Right kidney (tissue), 1 donor: Measurements from ENCODE around the gene CASP7.

Source experiments
- DNase-seq: peaks from one replicate; pipeline ENCODE4 v3.0.0-alpha.2; 2016

CASP7 gene

GRCh38 chr10:113712024-113712423 lies 32.3 kb downstream of the CASP7 start:
- no peak for DNase-seq

- DNase-seq = no peak
These were observed 33.3 kb downstream of the CASP7 start for GRCh38 chr10:113712755-113713639.

DNA sequence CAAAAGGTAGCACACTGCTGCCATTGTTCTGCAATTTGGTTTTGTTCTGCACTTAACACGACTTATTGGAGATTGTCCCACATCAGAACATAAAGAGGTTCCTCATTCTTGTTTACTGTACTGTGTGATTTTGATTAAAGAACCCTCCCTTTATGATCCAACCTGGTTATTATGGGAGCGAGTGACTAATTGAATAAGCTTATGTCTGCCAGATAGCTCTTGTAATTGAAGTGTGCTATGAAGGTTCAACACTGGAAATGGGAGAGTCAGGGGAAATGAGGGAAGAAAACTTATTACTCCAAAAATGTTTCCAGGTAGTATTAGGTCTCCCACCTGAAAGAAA lies 33.9 kb downstream of the CASP7 start:
- DNase-seq = no peak

DNA sequence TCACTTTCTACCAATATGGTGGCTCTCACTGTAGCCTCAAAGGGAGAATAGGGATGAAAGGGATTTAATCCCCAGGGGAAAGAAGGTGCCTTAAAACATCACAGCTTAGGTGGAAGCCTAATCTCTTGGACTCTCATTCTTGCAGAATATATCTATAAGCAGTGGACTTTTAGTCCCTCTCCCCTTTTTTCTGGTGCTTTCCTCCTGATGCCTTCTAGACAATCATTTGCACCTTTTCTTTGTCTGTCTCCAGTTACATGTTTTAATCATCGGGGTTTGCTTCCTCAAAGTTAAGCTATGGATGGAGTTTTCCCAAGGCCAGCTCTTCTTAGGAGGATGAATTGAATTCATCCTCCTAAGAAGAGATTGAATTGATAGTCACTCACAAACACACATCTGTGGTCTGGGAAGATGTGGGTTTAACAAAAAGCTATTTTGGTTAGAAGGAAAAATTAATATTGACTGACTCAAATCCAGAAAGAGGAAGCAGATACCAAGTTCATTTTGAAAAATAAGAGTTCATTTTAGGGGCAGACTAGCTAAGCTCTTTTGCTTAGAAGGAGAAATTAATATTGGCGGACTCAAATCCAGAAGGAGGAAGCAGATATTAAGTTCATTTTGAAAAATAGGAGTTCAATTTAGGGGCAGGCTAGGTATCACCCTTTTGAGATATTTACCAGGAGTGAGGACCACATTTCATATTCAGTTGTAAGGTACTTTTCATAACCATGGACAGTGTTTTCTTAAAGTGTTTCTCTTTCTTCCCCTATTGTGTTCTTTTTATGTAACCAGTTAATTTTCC lies 36.6 kb downstream of the CASP7 start:
- no peak for DNase-seq

GRCh38 chr10:113718969-113719822 lies 39.5 kb downstream of the CASP7 start:
- no peak for DNase-seq

GRCh38 chr10:113720386-113720785 lies 40.7 kb downstream of the CASP7 start:
- DNase-seq = no peak

- DNase-seq = no peak
These were observed 52.6 kb downstream of the CASP7 start for GRCh38 chr10:113732160-113732881.

DNA sequence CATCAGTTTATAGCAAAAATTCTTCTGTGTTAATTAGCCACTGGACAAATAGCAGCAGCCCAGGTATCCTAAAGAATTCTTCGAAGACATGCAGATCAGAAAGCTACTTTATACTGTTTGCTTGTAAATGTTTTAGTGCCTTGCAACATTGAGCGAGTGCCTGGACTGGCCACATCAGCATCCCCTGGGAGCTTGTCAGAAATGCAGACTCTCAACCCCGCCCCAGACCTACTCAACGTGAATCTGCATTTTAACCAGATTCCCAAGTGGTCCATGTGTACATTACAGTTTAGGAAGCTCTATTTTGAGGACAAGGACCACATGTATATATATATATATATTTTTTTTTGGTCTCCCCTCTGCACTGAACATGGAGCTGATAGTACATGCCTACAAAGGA lies 53.3 kb downstream of the CASP7 start:
- no peak for DNase-seq

GRCh38 chr10:113733635-113734034 lies 53.9 kb downstream of the CASP7 start:
- no peak for DNase-seq

GRCh38 chr10:113735913-113736312 lies 56.2 kb downstream of the CASP7 start:
- no peak for DNase-seq

GRCh38 chr10:113736576-113736975 lies 56.9 kb downstream of the CASP7 start:
- no peak for DNase-seq

GRCh38 chr10:113739031-113739430 lies 59.3 kb downstream of the CASP7 start:
- no peak for DNase-seq

DNA sequence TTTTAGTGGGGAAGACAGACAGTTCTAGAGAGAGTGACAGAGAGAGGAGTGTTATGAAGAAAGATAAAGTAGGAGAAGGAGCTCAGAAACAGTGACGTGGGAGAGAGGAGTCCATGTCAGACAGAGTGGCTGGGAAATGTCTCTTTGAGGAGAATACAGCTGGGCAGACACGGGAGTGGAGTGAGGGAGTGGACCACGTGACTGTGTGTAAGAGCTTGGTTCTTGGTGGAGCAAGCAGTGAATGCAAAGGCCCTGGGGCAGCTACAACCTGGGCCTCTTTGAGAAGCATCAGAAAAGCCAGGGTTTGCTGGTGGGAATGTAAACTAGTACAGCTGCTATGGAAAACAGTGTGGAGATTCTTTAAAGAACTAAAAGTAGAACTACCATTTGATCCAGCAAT lies 59.9 kb downstream of the CASP7 start:
- no peak for DNase-seq

GRCh38 chr10:113740850-113741249 lies 61.1 kb downstream of the CASP7 start:
- DNase-seq = no peak

- DNase-seq = no peak
These were observed 62.8 kb downstream of the CASP7 start for GRCh38 chr10:113742466-113742865.

- DNase-seq = no peak
These were observed 63.9 kb downstream of the CASP7 start for GRCh38 chr10:113743594-113743993.

DNA sequence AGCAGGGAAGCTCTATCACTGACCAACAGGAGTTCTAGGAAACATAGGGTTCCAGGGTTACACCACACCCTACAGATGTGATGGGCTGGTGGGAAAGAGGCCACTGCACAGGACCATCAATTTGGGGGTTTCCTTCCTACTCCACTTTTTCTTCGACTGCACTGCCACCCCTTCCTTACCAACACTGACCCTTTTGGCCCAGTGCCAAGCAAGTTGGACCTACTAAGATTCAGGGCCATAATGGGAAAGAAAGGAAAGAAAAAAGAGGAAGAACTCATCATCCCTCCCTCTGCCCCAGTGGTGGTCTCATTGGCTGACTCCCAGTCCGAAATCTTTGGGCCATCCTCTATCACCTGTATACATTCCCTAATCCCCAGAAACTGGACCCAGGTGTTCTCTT lies 65.7 kb downstream of the CASP7 start:
- DNase-seq = no peak

- DNase-seq = no peak
These were observed 66.7 kb downstream of the CASP7 start for GRCh38 chr10:113746217-113746957.

DNA sequence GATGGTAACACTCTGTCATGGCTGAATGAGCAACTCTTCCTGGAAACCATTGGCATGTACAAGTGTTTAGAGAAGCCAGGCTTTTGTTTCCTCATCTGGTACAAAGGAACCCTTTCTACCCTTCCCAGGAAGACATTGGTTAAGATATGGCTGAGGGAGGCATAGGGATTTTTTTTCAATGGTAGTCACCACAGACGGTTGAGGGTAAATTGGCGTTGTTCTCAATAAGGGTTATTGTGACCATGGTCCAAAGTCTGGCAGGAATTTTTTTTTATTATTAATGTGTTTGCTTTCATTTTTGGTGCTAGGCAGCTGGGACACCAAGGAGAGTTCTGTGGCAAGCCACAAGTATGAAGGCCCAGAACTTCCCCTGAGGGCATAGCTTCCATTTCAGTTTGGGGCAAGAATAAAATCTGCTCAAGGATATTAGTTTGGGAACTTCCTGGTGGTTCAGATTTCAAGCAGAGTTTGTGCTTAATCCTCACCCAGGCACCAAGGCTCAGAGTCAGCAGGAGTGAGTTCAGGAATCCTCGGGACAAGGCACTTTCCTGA lies 71.5 kb downstream of the CASP7 start, which contains the start of gene PLEKHS1:
PLEKHS1 (plus strand) TSS at position 502 of the 552 bp plus-strand sequence. CDS start 3,596 bp downstream, outside the sequence.
- DNase-seq = no peak

DNA sequence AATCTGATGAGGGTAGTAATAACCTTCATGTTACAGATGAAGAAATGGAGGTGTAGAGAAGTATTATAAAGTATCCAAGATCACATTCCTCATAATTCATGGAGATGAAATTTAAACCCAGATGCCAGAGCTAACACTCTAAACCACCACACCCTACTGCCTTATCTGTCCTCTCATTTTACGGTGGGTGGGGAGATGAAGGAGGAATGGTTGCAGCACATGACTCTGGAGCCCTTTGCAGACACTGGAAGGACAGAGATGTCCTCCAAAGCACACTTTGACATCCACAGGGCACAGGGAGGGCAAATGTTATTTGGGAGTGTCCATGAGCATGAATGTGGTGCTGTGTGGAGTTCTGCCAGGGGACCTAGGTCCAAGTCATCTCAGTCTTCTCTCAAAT lies 72.8 kb downstream of the CASP7 start:
- no peak for DNase-seq
